HG02763 (cell line): ENCODE data around the gene GPSM3.
"Not testable (repeated sequence)": the region's sequence is repeated elsewhere in the genome, so short reads cannot be mapped to it uniquely, and the experiment has no call there.

Experiments used
- ATAC-seq: cut with Tn5 transposase; IDR thresholded peaks from one replicate; pipeline ENCODE4 v1.9.1; 2021; ENCODE audit warnings: mild to moderate bottlenecking, moderate library complexity; ENCODE audit not compliant: unreplicated experiment

GPSM3 gene

DNA sequence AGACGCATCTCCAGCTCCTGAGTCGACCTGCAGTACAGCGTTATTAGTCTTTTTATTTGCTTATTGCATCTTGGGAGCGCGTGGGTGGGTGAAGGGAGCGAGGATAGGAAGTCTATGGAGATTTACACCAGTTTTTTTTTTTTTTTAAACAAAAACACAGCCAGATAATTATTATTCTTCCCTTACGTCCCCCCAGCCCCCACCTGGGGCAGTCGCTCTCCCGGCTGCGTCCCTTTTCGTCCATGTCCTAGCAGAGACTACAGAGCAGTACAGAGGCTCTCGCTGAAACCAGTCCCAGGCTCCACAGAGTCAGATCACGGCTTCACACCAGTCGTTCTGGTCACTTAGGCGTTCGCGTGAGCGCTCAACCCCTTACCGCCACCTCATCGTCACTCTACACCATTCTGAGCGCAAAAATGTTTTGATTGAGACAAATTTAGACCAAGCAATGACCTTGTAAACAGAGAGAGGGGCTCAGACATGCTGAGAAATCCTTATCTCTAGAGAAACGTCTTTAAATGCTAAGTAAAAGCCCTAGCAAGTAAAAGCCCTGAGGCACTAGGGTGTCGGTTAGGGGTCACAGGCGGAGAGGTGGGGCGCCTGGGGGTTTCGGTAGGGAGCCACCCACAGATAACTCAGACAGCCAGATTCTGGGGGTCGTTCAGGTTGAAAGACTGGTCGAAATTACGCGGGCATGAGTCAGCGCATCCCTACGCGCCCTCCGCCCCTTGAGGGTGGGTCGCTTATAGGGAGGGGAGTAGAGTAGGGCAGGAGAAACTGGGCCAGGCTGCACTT lies 39.5 kb downstream of the GPSM3 start:
- ATAC-seq = no peak

DNA sequence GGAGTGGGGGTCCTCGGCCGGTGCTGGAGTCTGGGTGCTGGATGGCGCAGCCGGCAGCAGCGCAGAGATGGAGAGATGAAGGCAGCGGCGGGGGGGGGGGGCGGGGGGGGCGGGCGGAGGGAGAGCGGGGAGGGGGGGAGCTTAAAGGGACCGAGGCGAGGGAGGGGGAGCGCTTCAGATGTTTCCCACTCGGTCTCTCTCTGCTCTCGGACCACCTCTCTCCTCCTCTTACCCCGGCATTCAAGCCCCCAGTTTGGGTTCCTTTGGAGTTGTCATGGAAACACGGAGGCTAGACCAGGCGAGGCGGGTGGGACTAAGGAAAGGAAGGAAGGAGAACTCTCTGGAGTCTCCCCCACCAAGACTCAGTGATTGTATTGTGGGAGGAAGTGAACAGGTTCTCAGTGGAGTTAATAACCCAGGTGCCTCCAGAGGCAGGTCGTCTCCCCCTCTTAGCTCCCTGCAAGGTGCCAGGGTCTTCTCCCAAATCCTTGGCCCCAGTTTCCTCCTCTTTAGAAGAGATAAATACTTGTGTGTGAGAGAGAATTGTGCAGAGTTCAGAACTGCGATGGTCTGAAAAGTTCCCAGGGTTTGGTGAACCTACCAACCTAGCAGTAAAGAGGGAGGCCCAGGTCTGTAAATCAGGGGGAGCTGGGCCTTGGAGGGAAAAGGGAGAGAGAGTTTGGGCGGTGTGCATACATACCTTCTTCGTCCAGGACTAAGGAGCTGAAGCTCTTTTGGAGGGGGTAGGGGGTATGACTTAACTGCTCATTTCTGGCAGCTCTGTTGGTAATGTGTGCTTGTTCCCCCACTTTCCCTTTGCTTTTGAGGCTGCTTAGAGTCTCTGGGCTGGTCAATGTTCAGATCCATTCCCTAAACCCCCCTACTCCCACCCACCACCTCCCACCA lies 40.3 kb downstream of the GPSM3 start, which contains the start of gene PRRT1:
TSS of gene PRRT1 (minus strand) at position 77 of the 906 bp plus-strand sequence. CDS start 112 bp downstream, outside the sequence.
- no peak for ATAC-seq

DNA sequence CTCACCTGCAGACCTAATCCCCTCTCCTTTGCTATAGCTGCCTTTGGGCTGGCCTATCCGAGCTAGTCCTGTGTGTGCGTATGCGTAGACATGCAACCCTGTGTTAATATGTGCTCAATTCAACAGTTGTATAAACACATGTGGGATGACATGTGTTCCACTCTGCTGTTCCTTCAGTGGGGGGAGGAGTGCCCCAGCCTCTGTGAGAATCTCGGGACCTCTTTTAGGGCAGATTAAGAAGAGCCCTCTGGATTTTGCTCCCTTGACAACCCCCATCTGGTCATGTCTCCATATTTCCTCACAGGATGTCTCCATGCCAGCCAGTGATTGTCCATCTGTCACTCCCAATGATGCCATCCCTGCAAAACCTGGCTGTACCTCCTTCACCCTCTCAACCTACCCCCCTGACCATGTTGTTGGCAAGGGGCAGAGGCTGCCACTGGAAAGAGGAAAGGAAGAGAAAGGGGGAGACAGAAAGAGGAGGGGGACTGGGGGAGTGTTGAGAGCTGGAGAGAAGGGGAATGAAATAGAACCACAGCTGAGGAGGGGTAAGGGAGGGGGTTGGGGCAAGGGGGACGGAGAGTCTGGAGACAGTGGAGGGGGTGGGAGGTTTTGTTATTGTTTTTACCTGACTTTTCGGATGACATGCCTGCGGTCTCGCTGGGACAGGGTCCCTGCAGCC lies 41.1 kb downstream of the GPSM3 start:
- no peak for ATAC-seq

DNA sequence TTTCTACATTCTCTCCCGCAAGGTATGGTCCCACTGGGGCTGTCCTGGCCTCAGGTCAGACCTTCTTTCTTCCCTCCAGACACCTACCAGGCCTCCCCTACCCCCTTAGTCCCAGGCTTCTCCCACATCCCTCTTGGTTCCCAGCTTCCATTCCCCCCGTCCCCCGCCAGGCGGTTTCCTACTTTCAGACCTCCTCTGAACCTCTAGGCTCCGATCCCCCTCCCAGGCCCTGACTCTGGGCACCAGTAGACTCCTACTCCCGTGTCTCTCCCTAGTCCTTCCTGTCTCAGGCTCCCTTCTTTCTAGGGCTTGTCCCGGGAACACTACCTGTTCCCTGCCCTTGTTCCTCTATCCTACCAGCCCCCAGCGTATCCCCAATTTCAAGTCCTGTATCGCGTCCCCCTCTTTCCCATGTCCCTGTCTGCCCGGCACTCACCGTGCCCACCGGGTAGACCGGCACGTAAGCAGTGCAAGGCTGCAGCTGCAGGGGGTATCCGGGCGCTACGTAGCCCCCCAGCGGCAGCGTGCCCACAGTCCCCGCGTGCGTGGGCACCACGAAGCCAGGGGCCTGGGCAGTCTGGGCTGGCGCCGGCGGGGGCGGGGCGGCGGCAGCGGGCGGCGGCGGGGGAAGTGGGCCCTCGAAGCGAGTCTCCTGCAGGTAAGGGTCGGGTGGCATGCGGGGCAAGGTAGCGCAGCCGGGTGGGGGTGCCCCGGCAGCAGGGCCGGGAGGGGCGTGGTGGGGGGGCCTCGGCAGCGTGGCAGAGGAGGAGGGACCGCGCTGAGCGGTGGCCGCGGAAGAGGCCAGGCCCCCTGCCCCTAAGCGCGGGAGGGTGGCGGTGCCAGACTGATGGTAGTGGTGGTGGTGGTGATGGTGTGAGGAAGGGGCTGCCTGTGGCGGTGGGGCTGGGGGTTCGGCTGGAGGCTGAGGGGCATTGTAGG lies 42.2 kb downstream of the GPSM3 start:
- no peak for ATAC-seq

DNA sequence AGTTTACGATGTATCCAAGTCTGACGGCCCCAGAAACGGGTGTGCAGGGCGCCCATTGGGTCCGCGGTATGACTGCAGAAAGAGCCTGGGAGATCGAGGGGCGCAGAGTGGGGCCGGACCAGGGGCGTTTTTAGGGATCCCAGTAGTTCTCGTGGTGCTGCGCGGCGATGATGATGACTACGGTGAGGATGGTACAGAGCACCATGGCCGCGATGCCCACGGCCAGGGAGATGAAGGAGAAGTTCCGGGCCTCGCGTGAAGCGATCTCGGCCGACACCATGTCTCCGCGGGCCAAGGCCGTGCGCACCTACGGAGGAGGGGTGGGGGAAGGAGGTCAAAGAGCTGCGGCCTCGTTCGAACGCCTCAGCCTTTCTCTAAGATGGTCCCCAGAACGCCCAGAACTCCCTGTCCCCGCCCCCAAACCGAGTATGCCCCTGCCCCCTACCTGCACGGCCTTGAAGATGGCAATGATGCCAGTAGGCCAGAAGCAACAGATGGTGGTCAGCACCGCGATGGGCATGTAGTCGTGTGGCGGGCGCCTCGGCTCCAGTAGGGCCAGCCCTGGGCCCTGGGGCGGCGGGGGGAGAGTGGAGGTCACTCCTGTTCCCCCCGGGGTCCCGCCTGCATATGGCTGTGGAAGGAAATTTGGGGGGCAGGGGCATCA lies 43.2 kb downstream of the GPSM3 start:
- ATAC-seq = no peak

DNA sequence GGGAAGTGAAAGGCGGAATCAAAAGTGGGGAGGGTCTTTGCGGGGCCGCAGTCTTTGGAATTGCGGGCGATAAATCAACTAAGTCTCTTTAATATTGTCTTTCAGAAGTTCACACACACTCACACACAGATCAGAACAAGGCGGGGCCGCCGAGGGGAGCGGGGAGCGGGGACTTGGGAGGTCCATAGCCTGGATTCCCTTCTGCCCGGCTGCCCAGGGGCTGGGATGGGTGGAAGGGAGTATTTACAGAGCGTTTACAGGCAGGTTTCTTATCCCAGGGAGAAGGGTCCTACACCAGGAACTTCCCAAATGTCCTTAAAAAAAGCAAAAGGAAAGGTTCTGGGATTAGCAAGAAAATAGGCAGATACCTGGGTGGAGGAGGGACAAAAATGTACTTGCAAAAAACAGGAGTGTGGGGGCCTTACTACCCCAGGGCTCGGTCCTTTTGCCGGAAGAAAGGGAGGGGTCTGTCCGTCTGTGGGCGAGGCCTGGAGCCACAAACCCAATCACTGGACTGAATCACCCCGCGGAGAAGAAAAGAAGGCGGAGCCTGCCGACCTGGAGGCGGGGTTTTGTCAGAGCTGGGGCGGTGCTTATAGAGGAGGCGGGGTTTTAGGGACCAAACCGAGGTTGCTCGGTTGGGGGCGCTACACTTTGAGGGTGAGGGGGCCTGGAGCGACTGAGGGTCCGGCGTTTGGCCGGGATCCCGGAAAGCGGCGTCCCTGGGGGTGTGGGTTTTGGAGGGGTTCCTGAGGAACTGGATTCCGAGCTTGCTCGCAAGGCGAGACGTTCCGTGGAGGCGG lies 44.0 kb downstream of the GPSM3 start:
- ATAC-seq = no peak

DNA sequence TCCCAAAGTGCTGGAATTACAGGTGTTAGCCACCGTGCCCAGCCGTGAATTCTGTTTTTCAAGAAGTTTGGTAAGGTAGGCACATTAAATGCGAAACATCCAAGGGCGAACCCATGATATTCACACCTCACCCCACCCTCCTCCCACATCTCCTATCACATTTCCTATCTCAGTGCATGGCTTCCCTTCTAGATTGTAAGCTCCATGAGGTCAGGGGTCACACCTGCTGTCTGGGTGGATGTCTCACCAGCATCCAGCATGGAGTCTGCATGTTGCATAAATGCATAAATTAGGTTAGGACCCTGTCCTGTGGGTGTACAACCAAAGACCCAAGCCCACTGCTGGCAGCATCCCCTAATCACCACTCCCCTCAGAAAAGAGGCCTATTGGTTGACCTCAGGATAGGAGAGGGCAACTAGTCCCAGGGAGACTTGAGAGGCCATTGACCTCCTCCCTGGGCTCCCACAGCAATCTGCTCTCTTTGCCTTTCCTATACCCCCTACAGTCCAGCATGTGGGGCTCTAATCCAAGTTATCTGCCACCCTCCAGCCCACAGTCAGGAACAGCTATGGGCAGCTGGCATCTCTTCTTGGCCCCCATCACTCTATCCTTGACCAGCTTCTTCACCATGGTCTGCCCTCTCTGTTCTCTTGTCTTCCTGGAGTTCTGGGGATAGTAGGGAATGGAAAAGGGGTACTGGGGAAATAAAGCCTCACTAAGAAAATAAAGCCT lies 44.9 kb downstream of the GPSM3 start:
- no peak for ATAC-seq

DNA sequence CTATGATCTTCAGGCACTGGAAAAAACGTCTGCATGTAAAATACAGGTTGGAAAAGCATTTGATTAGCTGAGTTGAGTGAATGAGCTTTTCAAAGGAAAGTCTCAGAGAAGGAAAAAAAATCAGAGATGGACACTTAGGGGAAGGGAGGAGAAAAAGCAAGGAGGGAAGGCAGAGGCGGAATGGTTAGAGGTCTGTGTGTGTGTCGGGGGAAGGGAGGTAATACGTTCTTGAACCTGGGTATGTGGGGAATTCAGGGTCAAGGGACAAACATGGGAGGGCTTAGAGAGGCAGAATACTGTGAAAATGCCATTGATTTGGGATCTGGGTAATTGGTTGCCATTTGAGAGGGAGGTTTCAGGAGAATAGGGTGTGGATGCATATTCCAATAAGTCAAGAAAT lies 45.8 kb downstream of the GPSM3 start:
- no peak for ATAC-seq

DNA sequence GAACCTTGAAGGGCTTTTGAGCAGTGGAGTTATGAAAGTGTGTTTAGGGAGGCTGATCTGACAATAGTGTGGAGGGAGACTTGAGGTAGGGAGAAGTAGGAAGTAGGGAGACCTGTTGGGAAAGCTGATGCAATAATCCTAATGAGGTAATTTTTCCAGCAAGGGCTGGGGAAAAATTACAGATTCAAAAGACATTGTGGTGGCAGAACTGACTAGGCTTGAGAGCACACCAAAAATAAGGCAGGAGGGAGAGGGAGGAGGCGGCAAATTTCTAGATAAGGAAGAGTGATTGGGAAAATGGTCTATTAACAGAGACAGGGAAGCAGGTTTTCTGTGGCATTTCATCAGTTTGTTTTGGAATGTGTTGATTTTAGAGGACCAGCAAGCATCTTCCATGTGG lies 46.2 kb downstream of the GPSM3 start:
- ATAC-seq = no peak

DNA sequence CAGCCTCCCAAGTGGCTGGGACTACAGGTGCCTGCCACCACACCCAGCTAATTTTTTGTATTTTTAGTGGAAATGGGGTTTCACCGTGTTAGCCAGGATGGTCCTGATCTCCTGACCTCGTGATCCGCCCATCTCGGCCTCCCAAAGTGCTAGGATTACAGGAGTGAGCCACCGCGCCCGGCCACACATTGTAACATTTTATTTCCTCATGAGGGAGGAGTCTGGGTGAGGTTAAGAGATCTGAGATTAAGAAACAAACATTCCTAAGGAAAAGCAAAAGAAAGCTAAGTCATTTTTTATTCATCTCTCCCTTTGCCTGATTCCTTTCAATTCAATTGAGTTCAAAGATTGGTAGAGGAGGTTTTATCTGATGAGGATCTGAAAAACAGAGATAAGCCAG lies 48.2 kb downstream of the GPSM3 start:
- ATAC-seq = not testable (repeated sequence)
